Tibial nerve (tissue), 4 donors: Measurements from ENCODE around the gene TARDBP. TPM values are rescaled to one million over a fixed set of nuclear protein-coding genes. Genes with fewer than 3 reads are reported as not detected.
A peak's percentile ranks its signal among the peaks of the same experiment; 100 is the strongest.

Experiments
- DNase-seq, 2 donors: peaks; one replicate each; pipeline ENCODE4 v3.0.0-alpha.2; 2019; ENCODE audit warnings: low spot score in 2 of 2
- H3K27ac ChIP-seq, 4 donors: fragments of 200-600 bp; sonication (generic) in 3 of 4; one replicate each; pipeline ENCODE4 v1.5.1; 2017 to 2019; ENCODE audit warnings: mild to moderate bottlenecking in 1 of 4
- H3K27me3 ChIP-seq, 2 donors: fragments of 200-600 bp; sonication (generic) in 1 of 2; one replicate each; pipeline versions ENCODE4 v1.5.1 to v1.6.0; 2017 to 2019
- H3K36me3 ChIP-seq, 3 donors: fragments of 200-600 bp; sonication (generic); one replicate each; pipeline ENCODE4 v1.5.1; 2018 to 2019
- H3K4me1 ChIP-seq, 4 donors: fragments of 200-600 bp; sonication (generic) in 3 of 4; one replicate each; pipeline ENCODE4 v1.5.1; 2017 to 2019
- H3K4me3 ChIP-seq, 4 donors: fragments of 200-600 bp; sonication (generic) in 3 of 4; one replicate each; pipeline ENCODE4 v1.5.1; 2017 to 2019; ENCODE audit warnings: mild to moderate bottlenecking in 1 of 4, moderate library complexity in 1 of 4
- H3K9me3 ChIP-seq, 4 donors: fragments of 200-600 bp; sonication (generic) in 3 of 4; one replicate each; pipeline ENCODE4 v1.5.1; 2017 to 2019
- EP300 ChIP-seq, 2 donors: sonication (generic); formaldehyde crosslinking; IDR thresholded peaks; one replicate each; pipeline ENCODE4 v1.6.1; 2017; ENCODE audit warnings: antibody characterized with exemption in 2 of 2, mild to moderate bottlenecking in 1 of 2
- POLR2A ChIP-seq, 2 donors: fragments of 450-650 bp; IDR thresholded peaks; one replicate each; pipeline ENCODE4 v1.6.1; 2017; ENCODE audit warnings: antibody characterized with exemption in 2 of 2, mild to moderate bottlenecking in 2 of 2, moderate library complexity in 2 of 2
- WGBS, 2 donors: methylation state at CpG; one replicate each; pipeline ENCODE4 v1.1.5; 2018; 5-methylcytosine and 5-hydroxymethylcytosine counted together
- total RNA-seq, 4 donors: library from RNA; depleted of rRNA; stranded (reverse); fragments of >200 nt; gene quantifications; one replicate each; pipeline ENCODE4 v1.1.0, GENCODE V29; 2016
- TF ChIP-seq, protein P1 (sequence below), 5 experiments: fragments of 200-600 bp in 3 of 5; fragments of 450-650 bp in 2 of 5; sonication (generic) in 3 of 5; IDR thresholded peaks; one replicate each; pipeline ENCODE4 v1.5.1; 2016 to 2019; ENCODE audit warnings: antibody characterized with exemption in 5 of 5, mild to moderate bottlenecking in 3 of 5, moderate library complexity in 2 of 5

Gene TARDBP
- total RNA-seq, 4 donors from 2014 or later, result 165 to 237 (median 171) TPM

GRCh38 chr1:10978719-10979118, 33.7 kb upstream of the TARDBP start:
- peak overlapping the region in 3 of 4 donors; percentile 59 to 94 (median 89) for H3K27ac ChIP-seq
- 39 to 43% methylated on average over 4 of the region's 4 CpGs for WGBS, 2 donors
- H3K27me3 ChIP-seq, result no peaks in the 10 kb centered on the region
- peaks cover 0 to 74% (median 40%) of the 10 kb centered on the region in 4 donors for H3K4me1 ChIP-seq
- no peaks in the 10 kb centered on the region for H3K36me3 ChIP-seq
- TF ChIP-seq EP300 (IDR thresholded peaks at IDR 0.05) (no peak), POLR2A (IDR thresholded peaks at IDR 0.05) (no peak)
- TF ChIP-seq, protein P1, sequence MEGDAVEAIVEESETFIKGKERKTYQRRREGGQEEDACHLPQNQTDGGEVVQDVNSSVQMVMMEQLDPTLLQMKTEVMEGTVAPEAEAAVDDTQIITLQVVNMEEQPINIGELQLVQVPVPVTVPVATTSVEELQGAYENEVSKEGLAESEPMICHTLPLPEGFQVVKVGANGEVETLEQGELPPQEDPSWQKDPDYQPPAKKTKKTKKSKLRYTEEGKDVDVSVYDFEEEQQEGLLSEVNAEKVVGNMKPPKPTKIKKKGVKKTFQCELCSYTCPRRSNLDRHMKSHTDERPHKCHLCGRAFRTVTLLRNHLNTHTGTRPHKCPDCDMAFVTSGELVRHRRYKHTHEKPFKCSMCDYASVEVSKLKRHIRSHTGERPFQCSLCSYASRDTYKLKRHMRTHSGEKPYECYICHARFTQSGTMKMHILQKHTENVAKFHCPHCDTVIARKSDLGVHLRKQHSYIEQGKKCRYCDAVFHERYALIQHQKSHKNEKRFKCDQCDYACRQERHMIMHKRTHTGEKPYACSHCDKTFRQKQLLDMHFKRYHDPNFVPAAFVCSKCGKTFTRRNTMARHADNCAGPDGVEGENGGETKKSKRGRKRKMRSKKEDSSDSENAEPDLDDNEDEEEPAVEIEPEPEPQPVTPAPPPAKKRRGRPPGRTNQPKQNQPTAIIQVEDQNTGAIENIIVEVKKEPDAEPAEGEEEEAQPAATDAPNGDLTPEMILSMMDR (IDR thresholded peaks at IDR 0.05), result no peak
- H3K9me3 ChIP-seq, result no peaks in the 10 kb centered on the region
- DNase-seq, result no peak
- H3K4me3 ChIP-seq, result no peak overlapping the region

GRCh38 chr1:10979483-10979920, 33.0 kb upstream of the TARDBP start:
- no peaks in the 10 kb centered on the region for H3K36me3 ChIP-seq
- H3K4me3 ChIP-seq, result peak overlapping the region in 2 of 4 donors; percentile 20 to 44
- peak; percentile 68 to 69 for DNase-seq
- TF ChIP-seq, protein P1 (IDR thresholded peaks at IDR 0.05), result peak in 1 of 5 experiments; percentile 7
- TF ChIP-seq POLR2A (IDR thresholded peaks at IDR 0.05), result no peak
- TF ChIP-seq EP300 (IDR thresholded peaks at IDR 0.05), result peak; percentile 21 to 92
- H3K9me3 ChIP-seq, result no peaks in the 10 kb centered on the region
- peak overlapping the region; percentile 45 to 94 (median 74) for H3K27ac ChIP-seq
- H3K4me1 ChIP-seq, result peaks cover 0 to 66% (median 33%) of the 10 kb centered on the region in 4 donors
- no peaks in the 10 kb centered on the region for H3K27me3 ChIP-seq
- 29 to 38% methylated on average over 13 of the region's 13 CpGs for WGBS, 2 donors

DNA sequence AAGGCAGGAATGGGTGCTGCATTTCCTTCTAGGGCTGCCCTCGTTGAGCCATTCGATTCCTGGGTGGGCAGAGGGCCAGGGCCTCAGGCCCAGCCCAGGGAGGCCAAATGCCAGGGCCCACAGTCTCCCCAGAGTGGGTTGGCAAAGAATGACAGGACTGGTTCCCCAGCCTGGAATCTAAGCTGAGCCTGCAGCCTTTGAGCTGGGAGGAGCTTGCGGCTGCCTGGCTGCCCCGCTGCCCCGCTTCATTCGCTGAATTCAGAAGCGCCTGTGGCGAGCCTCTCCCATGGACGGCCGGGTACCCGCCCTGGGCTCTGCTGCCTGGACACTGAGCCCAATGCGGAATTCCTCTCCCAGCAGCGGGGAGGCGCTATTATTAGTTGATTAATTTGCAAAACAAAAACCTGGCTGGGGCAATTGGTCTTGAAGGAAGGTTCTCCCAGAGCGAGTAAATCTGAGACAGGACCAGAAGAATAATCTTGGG, 32.3 kb upstream of the TARDBP start:
- no peaks in the 10 kb centered on the region for H3K27me3 ChIP-seq
- peak; percentile 46 to 61 for DNase-seq
- H3K4me1 ChIP-seq, result peaks cover 0 to 61% (median 31%) of the 10 kb centered on the region in 4 donors
- H3K36me3 ChIP-seq, result no peaks in the 10 kb centered on the region
- H3K27ac ChIP-seq, result peak overlapping the region; percentile 45 to 94 (median 74)
- 7 to 8% methylated on average over 15 of the region's 15 CpGs for WGBS, 2 donors
- H3K9me3 ChIP-seq, result no peaks in the 10 kb centered on the region
- TF ChIP-seq, protein P1 (IDR thresholded peaks at IDR 0.05), result peak; percentile 12 to 48 (median 43)
- TF ChIP-seq EP300 (IDR thresholded peaks at IDR 0.05) (no peak), POLR2A (IDR thresholded peaks at IDR 0.05) (no peak)
- H3K4me3 ChIP-seq, result peak overlapping the region in 3 of 4 donors; percentile 20 to 44 (median 20)

- Histone ChIP-seq H3K36me3 (no peaks in the 10 kb centered on the region), H3K4me3 (peak overlapping the region in 3 of 4 donors; percentile 20 to 44 (median 20)), H3K27me3 (no peaks in the 10 kb centered on the region), H3K9me3 (no peaks in the 10 kb centered on the region), H3K4me1 (peaks cover 0 to 53% (median 25%) of the 10 kb centered on the region in 4 donors), H3K27ac (peak overlapping the region; percentile 45 to 94 (median 74))
- WGBS, 2 donors, result 33 to 42% methylated on average over 9 of the region's 9 CpGs
- peak; percentile 60 to 65 for DNase-seq
- peak in 1 of 2 donors; percentile 58 for TF ChIP-seq EP300 (IDR thresholded peaks at IDR 0.05)
- no peak for TF ChIP-seq POLR2A (IDR thresholded peaks at IDR 0.05)
These were observed 31.4 kb upstream of the TARDBP start for GRCh38 chr1:10980841-10981727.

GRCh38 chr1:10986525-10986890, 25.9 kb upstream of the TARDBP start:
- no peaks in the 10 kb centered on the region for H3K9me3 ChIP-seq
- H3K27me3 ChIP-seq, result no peaks in the 10 kb centered on the region
- DNase-seq, result no peak
- WGBS, 2 donors, result 73 to 74% methylated on average over 7 of the region's 7 CpGs
- TF ChIP-seq, protein P1 (IDR thresholded peaks at IDR 0.05), result no peak
- TF ChIP-seq EP300 (IDR thresholded peaks at IDR 0.05) (no peak), POLR2A (IDR thresholded peaks at IDR 0.05) (no peak)
- peaks cover 0 to 10% (median 2%) of the 10 kb centered on the region in 4 donors for H3K4me1 ChIP-seq
- H3K36me3 ChIP-seq, result no peaks in the 10 kb centered on the region
- H3K27ac ChIP-seq, result no peak overlapping the region
- no peak overlapping the region for H3K4me3 ChIP-seq
